Breast epithelium (tissue), 3 donors: ENCODE results near the gene C19orf47.

Experiments
- CTCF ChIP-seq, 3 donors: fragments of 450-650 bp; IDR thresholded peaks; one replicate each; pipeline ENCODE4 v1.5.1; 2016 to 2017; ENCODE audit warnings: antibody characterized with exemption in 3 of 3, mild to moderate bottlenecking in 3 of 3, moderate library complexity in 3 of 3
- POLR2A ChIP-seq: fragments of 450-650 bp; IDR thresholded peaks from one replicate; pipeline ENCODE4 v1.6.1; 2016; ENCODE audit warnings: antibody characterized with exemption, mild to moderate bottlenecking, moderate library complexity
- POLR2AphosphoS5 ChIP-seq, 3 donors: sonication (generic); formaldehyde crosslinking; IDR thresholded peaks; one replicate each; pipeline ENCODE4 v1.6.1; 2017; ENCODE audit warnings: antibody characterized with exemption in 3 of 3

DNA sequence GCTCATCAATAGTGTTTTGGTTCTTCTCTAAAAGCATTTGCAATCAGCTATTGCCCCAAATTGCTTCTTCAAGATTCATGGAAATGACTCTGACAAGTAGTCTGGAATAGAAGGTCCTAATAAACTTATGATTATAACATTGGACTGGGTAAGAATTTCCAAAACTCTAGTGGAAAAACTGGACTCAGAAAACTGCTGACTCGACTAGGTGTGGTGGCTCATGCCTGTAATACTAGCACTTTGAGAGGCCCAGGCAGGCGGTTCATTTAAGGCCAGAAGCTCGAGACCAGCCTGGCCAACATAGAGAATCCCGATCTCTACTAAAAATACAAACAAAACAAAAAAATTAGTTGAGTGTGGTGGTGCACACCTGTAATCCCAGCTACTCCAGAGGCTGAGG, 47.5 kb downstream of the C19orf47 start:
- no peak for TF ChIP-seq CTCF (IDR thresholded peaks at IDR 0.05)
- TF ChIP-seq POLR2A: no peak
- TF ChIP-seq POLR2AphosphoS5 (IDR thresholded peaks at IDR 0.05): no peak
